Psoas muscle (tissue), 8 donors: ENCODE data around the gene FUT2. TPM values are rescaled to one million over a fixed set of nuclear protein-coding genes. Genes with fewer than 3 reads are reported as not detected.

Source experiments
- ATAC-seq, 4 donors: fragments of 200-7000 bp; cut with Tn5 transposase; one replicate each; pipeline ENCODE4 v1.9.1; 2020; ENCODE audit warnings: moderate library complexity in 3 of 4, mild to moderate bottlenecking in 2 of 4
- DNase-seq, 2 donors: peaks; one replicate each; pipeline ENCODE4 v3.0.0-alpha.2; 2020
- H3K27ac ChIP-seq: fragments of 200-600 bp; one replicate; pipeline ENCODE4 v1.8.0; 2022
- H3K27me3 ChIP-seq, 3 donors: fragments of 200-600 bp in 1 of 3; one replicate each; pipeline versions ENCODE4 v1.6.1 to v1.8.0; 2013 to 2022; ENCODE audit warnings: low read length in 2 of 3, mild to moderate bottlenecking in 2 of 3, moderate library complexity in 1 of 3; ENCODE audit not compliant: insufficient read depth in 3 of 3
- H3K36me3 ChIP-seq, 2 donors: fragments of 200-600 bp in 1 of 2; one replicate each; pipeline versions ENCODE4 v1.6.1 to v1.8.0; 2013 to 2022; ENCODE audit warnings: low read depth in 1 of 2, mild to moderate bottlenecking in 1 of 2, moderate library complexity in 1 of 2; ENCODE audit not compliant: insufficient read depth in 1 of 2
- H3K4me1 ChIP-seq: fragments of 200-600 bp; one replicate; pipeline ENCODE4 v1.8.0; 2022
- H3K4me3 ChIP-seq: fragments of 200-600 bp; one replicate; pipeline ENCODE4 v1.8.0; 2022; ENCODE audit warnings: mild to moderate bottlenecking
- H3K9me3 ChIP-seq: fragments of 200-600 bp; one replicate; pipeline ENCODE4 v1.8.0; 2022
- CTCF ChIP-seq: fragments of 200-600 bp; IDR thresholded peaks from one replicate; pipeline ENCODE4 v1.8.0; 2022; ENCODE audit warnings: antibody characterized with exemption
- WGBS, 3 donors: extraction: QIAGEN DNeasy Blood & Tissue Kit; methylation state at CpG; one replicate each; pipeline versions ENCODE4 v1.1.6 to v1.1.7; 2013; 5-methylcytosine and 5-hydroxymethylcytosine counted together
- intact Hi-C, 2 donors: fragments of 100-400 bp; cut with DNase I; formaldehyde crosslinking; loops; one replicate each; pipeline versions ENCODE4 v1.11.0 to v1.14.2; 2022
- polyA plus RNA-seq, 3 donors: library from polyadenylated mRNA; stranded (reverse); fragments of 200-250 nt; gene quantifications; one replicate each; pipeline ENCODE4 v1.2.3, GENCODE V29; 2013
- total RNA-seq, 4 donors: library from RNA; stranded (reverse); fragmentation: NEBNext Ultra II Directional in 2 of 4; extraction: Animal tissue kit (Norgen Biotek cat#: 25700) in 2 of 4; gene quantifications; one replicate each; pipeline versions ENCODE4 v1.2.1 to v1.2.4, GENCODE V29; 2021 to 2023
- donor health status: healthy with polysubstance abuse.
- donor health status: DM: no; HTN: no; CAD: no; lungs with moderate emphysema.
- donor health status: Bipolar disorder and iron deficiency.
- donor health status: healthy.
- donor health status: DM: yes; HTN: yes; CAD: no.
- donor health status: DM: no; HTN: no; CAD: no.
- donor health status: DM: no; HTN: no; CAD: no.
- donor health status: DM: yes; HTN: yes; CAD: no.

Gene FUT2
- total and polyA plus RNA-seq, 7 donors = not detected

GRCh38 chr19:48669903-48670668 is 25.7 kb upstream of the FUT2 start:
- no peaks in the 10 kb centered on the region for H3K27me3 ChIP-seq
- H3K27ac ChIP-seq = no peak overlapping the region
- no peak for TF ChIP-seq CTCF
- WGBS, 3 donors = 60 to 80% (median 64%) methylated on average over 21 to 26 of the region's 26 CpGs
- peaks cover 2% of the 10 kb centered on the region for H3K4me1 ChIP-seq
- intact Hi-C loops = loop anchor here (10.0 kb wide), 2 partner anchors 165 to 175 kb away; partner anchors contain the start of gene HSD17B14 (in 1 of the 2)
- ATAC-seq (no peak), DNase-seq (no peak)
- H3K4me3 ChIP-seq = no peak overlapping the region
- no peaks in the 10 kb centered on the region for H3K36me3 ChIP-seq
- no peaks in the 10 kb centered on the region for H3K9me3 ChIP-seq

GRCh38 chr19:48670699-48671445 is 24.9 kb upstream of the FUT2 start:
- DNase-seq (no peak), ATAC-seq (no peak)
- no peaks in the 10 kb centered on the region for H3K9me3 ChIP-seq
- H3K36me3 ChIP-seq = no peaks in the 10 kb centered on the region
- intact Hi-C loops = loop anchor here (10.0 kb wide), 2 partner anchors 164 to 174 kb away; partner anchors contain the start of gene HSD17B14 (in 1 of the 2)
- H3K4me3 ChIP-seq = no peak overlapping the region
- WGBS, 3 donors = 73 to 79% (median 75%) methylated on average over 20 to 21 of the region's 21 CpGs
- no peaks in the 10 kb centered on the region for H3K27me3 ChIP-seq
- H3K4me1 ChIP-seq = peaks cover 9% of the 10 kb centered on the region
- no peak for TF ChIP-seq CTCF
- no peak overlapping the region for H3K27ac ChIP-seq

- 78 to 92% (median 84%) methylated on average over 8 to 10 of the region's 10 CpGs for WGBS, 3 donors
- H3K36me3 ChIP-seq = no peaks in the 10 kb centered on the region
- H3K4me1 ChIP-seq = peaks cover 9% of the 10 kb centered on the region
- DNase-seq (no peak), ATAC-seq (no peak)
- no peaks in the 10 kb centered on the region for H3K27me3 ChIP-seq
- no peak for TF ChIP-seq CTCF
- intact Hi-C loops = loop anchor here (10.0 kb wide), 2 partner anchors 163 to 173 kb away; partner anchors contain the start of gene HSD17B14 (in 1 of the 2)
- H3K9me3 ChIP-seq = no peaks in the 10 kb centered on the region
- no peak overlapping the region for H3K27ac ChIP-seq
- H3K4me3 ChIP-seq = no peak overlapping the region
Measured at GRCh38 chr19:48671446-48671995, 24.2 kb upstream of the FUT2 start.

GRCh38 chr19:48672994-48673393 is 22.8 kb upstream of the FUT2 start, which contains the start of gene NTN5:
Gene NTN5, minus strand, starts transcription at chr19:48673017. Its CDS starts 2,031 bp downstream, at chr19:48670986.
- intact Hi-C loops = loop anchor here (10.0 kb wide), 2 partner anchors 162 to 172 kb away; partner anchors contain the start of gene HSD17B14 (in 1 of the 2)
- H3K4me3 ChIP-seq = no peak within 1 kb of the TSS
- DNase-seq (no peak), ATAC-seq (no peak)
- H3K4me1 ChIP-seq = peaks cover 9% of the 10 kb centered on the region
- TF ChIP-seq CTCF = no peak
- WGBS, 3 donors = 83 to 87% (median 86%) methylated on average over 24 to 25 of the region's 25 CpGs
- H3K27ac ChIP-seq = no peak within 1 kb of the TSS
- no peaks in the 10 kb centered on the region for H3K27me3 ChIP-seq
- H3K9me3 ChIP-seq = no peaks in the 10 kb centered on the region
- H3K36me3 ChIP-seq = no peaks in the 10 kb centered on the region
